CD4-positive, alpha-beta memory T cell (primary cell): ENCODE measurements around the gene CNTN4. TPM values are rescaled to one million over a fixed set of nuclear protein-coding genes. Genes with fewer than 3 reads are reported as not detected.

Source experiments
- CTCF ChIA-PET: fragments of 350-600 bp; sonication (Branson Sonifier 250); formaldehyde crosslinking; loops from one replicate; lab custom pipeline; 2021; ENCODE audit warnings: inconsistent platforms; ENCODE audit not compliant: partially characterized antibody; lab: Charles Lee
- POLR2A ChIA-PET: fragments of 350-600 bp; sonication (Branson Sonifier 250); formaldehyde crosslinking; loops from one replicate; lab custom pipeline; 2021; ENCODE audit not compliant: partially characterized antibody; lab: Charles Lee
- DNase-seq, 5 donors: peaks; one replicate each; pipeline versions ENCODE4 v3.0.0 to v3.0.0-alpha.2; 2020 to 2022; ENCODE audit warnings: mixed read lengths in 1 of 5
- H3K27ac ChIP-seq: one replicate; pipeline ENCODE4 v1.7.0; 2013; ENCODE audit warnings: low read depth, low read length
- H3K27me3 ChIP-seq: 2 replicates; pipeline ENCODE4 v1.7.0; 2013; ENCODE audit warnings: mild to moderate bottlenecking, low read length, moderate library complexity; ENCODE audit not compliant: insufficient read depth
- H3K36me3 ChIP-seq: 2 replicates; pipeline ENCODE4 v1.7.0; 2013; ENCODE audit warnings: mild to moderate bottlenecking, low read length, moderate library complexity; ENCODE audit not compliant: insufficient read depth
- H3K4me1 ChIP-seq: 2 replicates; pipeline ENCODE4 v1.7.0; 2013; ENCODE audit warnings: mild to moderate bottlenecking, low read length, moderate library complexity; ENCODE audit not compliant: insufficient read depth
- H3K4me3 ChIP-seq, 2 donors: one replicate each; pipeline ENCODE4 v1.7.0; 2013; ENCODE audit warnings: low read length in 2 of 2, mild to moderate bottlenecking in 1 of 2
- H3K9me3 ChIP-seq, 2 donors: one replicate each; pipeline ENCODE4 v1.7.0; 2013; ENCODE audit warnings: low read length in 2 of 2, control low read depth in 1 of 2; ENCODE audit not compliant: control insufficient read depth in 1 of 2
- H3K27ac Mint-ChIP-seq, 7 donors: one replicate each; pipeline ENCODE4 v1.8.0; 2020 to 2021; ENCODE audit warnings: mixed read lengths in 7 of 7, mild to moderate bottlenecking in 6 of 7, inconsistent platforms in 3 of 7, moderate library complexity in 3 of 7
- H3K27me3 Mint-ChIP-seq, 2 donors: one replicate each; pipeline ENCODE4 v1.8.0; 2020 to 2021; ENCODE audit warnings: mixed read lengths in 2 of 2
- H3K36me3 Mint-ChIP-seq, 2 donors: one replicate each; pipeline ENCODE4 v1.8.0; 2020 to 2021; ENCODE audit warnings: mixed read lengths in 2 of 2, inconsistent platforms in 1 of 2, mild to moderate bottlenecking in 1 of 2
- H3K4me1 Mint-ChIP-seq, 4 donors: one replicate each; pipeline ENCODE4 v1.8.0; 2020 to 2021; ENCODE audit warnings: mixed read lengths in 4 of 4, mild to moderate bottlenecking in 1 of 4
- H3K4me3 Mint-ChIP-seq, 8 donors: one replicate each; pipeline ENCODE4 v1.8.0; 2020 to 2021; ENCODE audit warnings: mixed read lengths in 8 of 8, mild to moderate bottlenecking in 7 of 8, moderate library complexity in 6 of 8, inconsistent platforms in 3 of 8
- H3K9me3 Mint-ChIP-seq, 8 donors: one replicate each; pipeline ENCODE4 v1.8.0; 2020 to 2021; ENCODE audit warnings: mixed read lengths in 8 of 8, mild to moderate bottlenecking in 5 of 8, inconsistent platforms in 3 of 8, moderate library complexity in 1 of 8
- intact Hi-C: fragments of 100-400 bp; cut with micrococcal nuclease; formaldehyde crosslinking; loops from one replicate; pipeline ENCODE4 v1.15.1; 2023
- polyA plus RNA-seq, 2 donors: library from polyadenylated mRNA; unstranded; fragments of 300-500 nt; fragmentation: Illumina TruSeq; gene quantifications; one replicate each; pipeline ENCODE4 v1.2.3, GENCODE V29; 2021
- total RNA-seq, 2 experiments: library from RNA; stranded (reverse); gene quantifications; one replicate each; pipeline ENCODE4 v1.2.3, GENCODE V29; 2021

Gene CNTN4
- total and polyA plus RNA-seq, 4 experiments from 2014 or later: not detected

GRCh38 chr3:2110597-2111117 lies 12.0 kb downstream of the CNTN4 start:
- POLR2A ChIA-PET: no interaction called here
- H3K4me1 ChIP-seq: no peaks in the 10 kb centered on the region

DNA sequence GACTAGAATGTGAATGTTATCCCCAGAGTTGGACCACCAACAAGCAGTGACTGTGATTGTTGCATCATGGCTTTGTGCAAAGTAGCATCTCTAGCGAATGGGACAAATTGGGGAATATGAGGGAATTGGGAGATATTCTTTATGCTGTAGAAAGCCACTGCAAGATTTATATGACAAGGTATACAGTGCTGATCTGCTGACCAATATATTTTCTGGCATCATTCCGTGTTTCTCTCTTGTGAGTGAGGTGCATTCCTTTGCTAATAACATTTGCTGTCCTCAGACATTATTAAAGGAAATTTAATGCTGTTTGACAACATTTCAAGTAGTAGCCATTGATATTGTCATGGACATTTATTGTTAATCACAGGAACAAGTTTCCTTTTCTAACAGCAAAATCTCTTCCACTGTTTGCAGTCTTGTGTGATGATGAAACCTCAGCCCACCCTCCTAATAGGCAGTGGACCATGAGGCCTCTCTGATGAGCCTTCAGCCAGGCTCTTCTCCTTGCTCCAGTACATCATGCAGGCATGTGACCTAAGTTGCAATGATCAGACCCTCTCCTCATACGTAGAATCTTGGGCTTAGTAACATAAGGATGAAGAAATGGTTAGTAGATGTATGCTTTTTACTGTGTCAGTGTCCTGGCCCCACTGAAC lies 16.1 kb downstream of the CNTN4 start:
- Mint-ChIP-seq H3K36me3 (no peaks in the 10 kb centered on the region), H3K4me3 (no peak overlapping the region), H3K27me3 (no peaks in the 10 kb centered on the region), H3K9me3 (peaks cover 0 to 4% (median 0%) of the 10 kb centered on the region in 8 donors), H3K27ac (no peak overlapping the region), H3K4me1 (no peaks in the 10 kb centered on the region)
- H3K9me3 ChIP-seq: no peaks in the 10 kb centered on the region
- POLR2A ChIA-PET: no interaction called here
- H3K36me3 ChIP-seq: no peaks in the 10 kb centered on the region
- H3K27ac ChIP-seq: no peak overlapping the region
- intact Hi-C loops: no loop called here
- no peaks in the 10 kb centered on the region for H3K27me3 ChIP-seq
- H3K4me3 ChIP-seq: no peak overlapping the region
- H3K4me1 ChIP-seq: no peaks in the 10 kb centered on the region
- CTCF ChIA-PET: no interaction called here
- DNase-seq: no peak

More at GRCh38 chr3:2110597-2111117, 12.0 kb downstream of the CNTN4 start:
- intact Hi-C loops: no loop called here
- Histone ChIP-seq H3K27ac (no peak overlapping the region), H3K4me3 (no peak overlapping the region), H3K36me3 (no peaks in the 10 kb centered on the region), H3K9me3 (no peaks in the 10 kb centered on the region), H3K27me3 (no peaks in the 10 kb centered on the region)
- Mint-ChIP-seq H3K27ac (no peak overlapping the region), H3K36me3 (no peaks in the 10 kb centered on the region), H3K4me1 (no peaks in the 10 kb centered on the region), H3K27me3 (no peaks in the 10 kb centered on the region), H3K4me3 (no peak overlapping the region), H3K9me3 (peaks cover 0 to 12% (median 10%) of the 10 kb centered on the region in 8 donors)
- CTCF ChIA-PET: no interaction called here
- no peak for DNase-seq

GRCh38 chr3:2130726-2131125 lies 32.1 kb downstream of the CNTN4 start:
- H3K4me1 Mint-ChIP-seq: no peaks in the 10 kb centered on the region

GRCh38 chr3:2133146-2133545 lies 34.5 kb downstream of the CNTN4 start:
- H3K4me1 Mint-ChIP-seq: no peaks in the 10 kb centered on the region
- Histone ChIP-seq H3K4me1 (no peaks in the 10 kb centered on the region), H3K36me3 (no peaks in the 10 kb centered on the region), H3K9me3 (no peaks in the 10 kb centered on the region), H3K27me3 (no peaks in the 10 kb centered on the region), H3K27ac (no peak overlapping the region), H3K4me3 (no peak overlapping the region)
- intact Hi-C loops: no loop called here
- H3K27me3 Mint-ChIP-seq: no peaks in the 10 kb centered on the region
- CTCF ChIA-PET: no interaction called here
- H3K4me3 Mint-ChIP-seq: no peak overlapping the region
- peaks cover 0 to 3% (median 2%) of the 10 kb centered on the region in 8 donors for H3K9me3 Mint-ChIP-seq
- no peaks in the 10 kb centered on the region for H3K36me3 Mint-ChIP-seq
- no peak for DNase-seq
- H3K27ac Mint-ChIP-seq: no peak overlapping the region
- POLR2A ChIA-PET: no interaction called here

More at GRCh38 chr3:2130726-2131125, 32.1 kb downstream of the CNTN4 start:
- CTCF ChIA-PET: no interaction called here
- H3K27ac ChIP-seq: no peak overlapping the region
- no peaks in the 10 kb centered on the region for H3K36me3 Mint-ChIP-seq
- intact Hi-C loops: no loop called here
- no peaks in the 10 kb centered on the region for H3K4me1 ChIP-seq
- H3K9me3 Mint-ChIP-seq: peaks cover 0 to 6% (median 0%) of the 10 kb centered on the region in 8 donors
- no peak overlapping the region for H3K27ac Mint-ChIP-seq
- POLR2A ChIA-PET: no interaction called here
- no peaks in the 10 kb centered on the region for H3K27me3 ChIP-seq
- no peaks in the 10 kb centered on the region for H3K27me3 Mint-ChIP-seq
- no peaks in the 10 kb centered on the region for H3K36me3 ChIP-seq
- DNase-seq: no peak
- H3K4me3 ChIP-seq: no peak overlapping the region
- H3K9me3 ChIP-seq: no peaks in the 10 kb centered on the region
- H3K4me3 Mint-ChIP-seq: no peak overlapping the region

GRCh38 chr3:2137651-2138050 lies 39.0 kb downstream of the CNTN4 start:
- H3K27me3 Mint-ChIP-seq: no peaks in the 10 kb centered on the region
- POLR2A ChIA-PET: no interaction called here
- H3K4me1 ChIP-seq: no peaks in the 10 kb centered on the region

GRCh38 chr3:2141482-2141881 lies 42.8 kb downstream of the CNTN4 start:
- H3K4me1 Mint-ChIP-seq: no peaks in the 10 kb centered on the region
- peaks cover 0 to 8% (median 4%) of the 10 kb centered on the region in 8 donors for H3K9me3 Mint-ChIP-seq
- no peaks in the 10 kb centered on the region for H3K9me3 ChIP-seq
- H3K27ac Mint-ChIP-seq: no peak overlapping the region
- no peaks in the 10 kb centered on the region for H3K27me3 Mint-ChIP-seq
- no peaks in the 10 kb centered on the region for H3K36me3 Mint-ChIP-seq
- H3K4me1 ChIP-seq: no peaks in the 10 kb centered on the region
- H3K4me3 Mint-ChIP-seq: no peak overlapping the region
- CTCF ChIA-PET: no interaction called here
- DNase-seq: no peak
- H3K36me3 ChIP-seq: no peaks in the 10 kb centered on the region
- no peak overlapping the region for H3K4me3 ChIP-seq
- intact Hi-C loops: no loop called here
- H3K27ac ChIP-seq: no peak overlapping the region
- POLR2A ChIA-PET: no interaction called here
- no peaks in the 10 kb centered on the region for H3K27me3 ChIP-seq

More at GRCh38 chr3:2137651-2138050, 39.0 kb downstream of the CNTN4 start:
- no peak overlapping the region for H3K4me3 ChIP-seq
- Mint-ChIP-seq H3K9me3 (peaks cover 0 to 8% (median 4%) of the 10 kb centered on the region in 8 donors), H3K4me1 (no peaks in the 10 kb centered on the region), H3K4me3 (no peak overlapping the region), H3K36me3 (no peaks in the 10 kb centered on the region), H3K27ac (no peak overlapping the region)
- H3K27ac ChIP-seq: no peak overlapping the region
- CTCF ChIA-PET: interaction anchor here (1.2 kb wide), 1 partner anchor 9 kb away, joined by 3 read pairs; no protein-coding TSS in a partner anchor
- DNase-seq: no peak
- no peaks in the 10 kb centered on the region for H3K36me3 ChIP-seq
- H3K27me3 ChIP-seq: no peaks in the 10 kb centered on the region
- no peaks in the 10 kb centered on the region for H3K9me3 ChIP-seq
- intact Hi-C loops: no loop called here

DNA sequence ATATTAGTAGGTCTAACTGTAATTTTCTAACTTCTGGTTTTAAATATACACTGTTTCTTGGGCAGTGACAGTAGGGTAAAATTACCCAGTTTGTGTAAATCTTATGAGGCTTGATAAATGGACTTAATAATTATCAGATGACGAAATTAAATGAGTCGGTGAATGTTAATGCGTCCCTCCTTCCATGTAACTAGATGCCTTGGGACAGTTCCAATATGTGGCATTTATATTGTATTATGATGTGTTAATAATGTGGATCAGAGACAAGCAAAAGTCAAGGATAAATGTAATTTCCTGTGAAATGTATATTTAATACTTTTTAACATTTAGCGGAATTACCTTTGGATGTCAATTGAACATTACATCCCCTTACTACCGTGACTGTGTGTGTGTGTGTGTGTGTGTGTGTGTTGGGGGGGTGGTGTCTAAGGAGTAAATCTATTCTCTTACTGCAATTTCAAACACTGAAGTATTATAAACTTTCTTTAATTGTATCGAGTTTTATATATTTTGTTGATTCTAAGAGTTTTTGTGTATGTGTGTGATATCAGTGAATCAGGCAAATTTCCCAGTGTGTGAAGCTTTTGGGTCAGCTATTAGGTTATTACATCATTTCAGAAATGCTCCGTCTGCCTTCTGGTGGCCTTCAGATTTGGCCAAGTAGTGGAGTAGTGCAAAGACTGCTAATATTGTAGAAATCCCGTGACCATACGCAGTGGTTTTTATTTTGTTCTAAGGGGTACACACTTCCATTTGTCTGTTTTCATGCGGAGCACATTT lies 50.1 kb downstream of the CNTN4 start:
- intact Hi-C loops: no loop called here
- Mint-ChIP-seq H3K4me3 (no peak overlapping the region), H3K9me3 (peaks cover 0 to 3% (median 0%) of the 10 kb centered on the region in 8 donors), H3K4me1 (no peaks in the 10 kb centered on the region), H3K36me3 (no peaks in the 10 kb centered on the region), H3K27me3 (no peaks in the 10 kb centered on the region), H3K27ac (no peak overlapping the region)
- ChIA-PET CTCF (no interaction called here), POLR2A (no interaction called here)
- DNase-seq: no peak
- H3K9me3 ChIP-seq: no peaks in the 10 kb centered on the region
- H3K27me3 ChIP-seq: no peaks in the 10 kb centered on the region
- H3K4me3 ChIP-seq: no peak overlapping the region
- H3K36me3 ChIP-seq: no peaks in the 10 kb centered on the region
- no peaks in the 10 kb centered on the region for H3K4me1 ChIP-seq
- H3K27ac ChIP-seq: no peak overlapping the region
